GM23338 (cell line): ENCODE results near the gene KIAA1217. TPM values are rescaled to one million over a fixed set of nuclear protein-coding genes. Genes with fewer than 3 reads are reported as not detected.

ENCODE experiments used
- EZH2phosphoT487 ChIP-seq: fragments of 200-600 bp; sonication (generic); IDR thresholded peaks from one replicate; pipeline ENCODE4 v1.8.1; 2018; ENCODE audit warnings: antibody characterized with exemption; ENCODE audit not compliant: unreplicated experiment
- STAT1 ChIP-seq: IDR thresholded peaks from one replicate; pipeline ENCODE4 v1.6.1; 2016; ENCODE audit warnings: antibody characterized with exemption; ENCODE audit not compliant: unreplicated experiment
- polyA plus RNA-seq: library from polyadenylated mRNA; unstranded; fragments of >200 nt; fragmentation: Nextera tagmentation; extraction: Ambion mirVana; gene quantifications from 2 replicates; pipeline ENCODE4 v1.2.1, GENCODE V29; 2016
- total RNA-seq: library from RNA; depleted of rRNA; stranded (reverse); fragments of >200 nt; shearing (Covaris generic); gene quantifications from 2 replicates; pipeline ENCODE4 v1.2.3, GENCODE V29; 2014
- TF ChIP-seq, protein P1 (sequence below): fragments of 250-450 bp; sonication (Bioruptor Pico); IDR thresholded peaks from 2 replicates; pipeline ENCODE4 v1.5.0; 2020; ENCODE audit warnings: mild to moderate bottlenecking, moderate library complexity
- TF ChIP-seq, protein P2 (sequence below): IDR thresholded peaks from one replicate; pipeline ENCODE4 v1.6.1; 2018; ENCODE audit warnings: antibody characterized with exemption; ENCODE audit not compliant: unreplicated experiment
- TF ChIP-seq, protein P3 (sequence below): IDR thresholded peaks from 2 replicates; pipeline ENCODE4 v1.6.1; 2016; ENCODE audit warnings: antibody characterized with exemption

KIAA1217 gene
- total and polyA plus RNA-seq, 2 experiments from 2014 or later = 6.4 to 9.1 TPM

DNA sequence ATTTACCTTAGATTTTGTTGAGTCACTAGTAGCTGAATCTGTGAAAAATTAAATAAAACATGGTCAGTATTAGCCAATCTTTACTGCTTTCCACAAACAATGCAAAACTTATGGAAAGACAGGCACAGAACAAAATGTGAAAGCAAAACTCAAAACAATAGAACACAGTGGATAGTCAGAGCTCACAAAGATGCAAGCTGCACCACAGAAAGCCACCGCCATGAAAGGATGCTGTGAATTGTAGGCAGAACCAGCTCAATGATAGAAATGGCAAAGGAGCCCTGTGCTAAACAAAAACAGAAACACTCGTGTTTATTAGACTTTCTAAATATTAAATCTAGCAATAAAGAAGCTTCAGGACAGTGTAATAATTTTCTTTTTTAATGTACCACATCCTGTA, 380.3 kb downstream of the KIAA1217 start (continued):
- TF ChIP-seq, protein P1, sequence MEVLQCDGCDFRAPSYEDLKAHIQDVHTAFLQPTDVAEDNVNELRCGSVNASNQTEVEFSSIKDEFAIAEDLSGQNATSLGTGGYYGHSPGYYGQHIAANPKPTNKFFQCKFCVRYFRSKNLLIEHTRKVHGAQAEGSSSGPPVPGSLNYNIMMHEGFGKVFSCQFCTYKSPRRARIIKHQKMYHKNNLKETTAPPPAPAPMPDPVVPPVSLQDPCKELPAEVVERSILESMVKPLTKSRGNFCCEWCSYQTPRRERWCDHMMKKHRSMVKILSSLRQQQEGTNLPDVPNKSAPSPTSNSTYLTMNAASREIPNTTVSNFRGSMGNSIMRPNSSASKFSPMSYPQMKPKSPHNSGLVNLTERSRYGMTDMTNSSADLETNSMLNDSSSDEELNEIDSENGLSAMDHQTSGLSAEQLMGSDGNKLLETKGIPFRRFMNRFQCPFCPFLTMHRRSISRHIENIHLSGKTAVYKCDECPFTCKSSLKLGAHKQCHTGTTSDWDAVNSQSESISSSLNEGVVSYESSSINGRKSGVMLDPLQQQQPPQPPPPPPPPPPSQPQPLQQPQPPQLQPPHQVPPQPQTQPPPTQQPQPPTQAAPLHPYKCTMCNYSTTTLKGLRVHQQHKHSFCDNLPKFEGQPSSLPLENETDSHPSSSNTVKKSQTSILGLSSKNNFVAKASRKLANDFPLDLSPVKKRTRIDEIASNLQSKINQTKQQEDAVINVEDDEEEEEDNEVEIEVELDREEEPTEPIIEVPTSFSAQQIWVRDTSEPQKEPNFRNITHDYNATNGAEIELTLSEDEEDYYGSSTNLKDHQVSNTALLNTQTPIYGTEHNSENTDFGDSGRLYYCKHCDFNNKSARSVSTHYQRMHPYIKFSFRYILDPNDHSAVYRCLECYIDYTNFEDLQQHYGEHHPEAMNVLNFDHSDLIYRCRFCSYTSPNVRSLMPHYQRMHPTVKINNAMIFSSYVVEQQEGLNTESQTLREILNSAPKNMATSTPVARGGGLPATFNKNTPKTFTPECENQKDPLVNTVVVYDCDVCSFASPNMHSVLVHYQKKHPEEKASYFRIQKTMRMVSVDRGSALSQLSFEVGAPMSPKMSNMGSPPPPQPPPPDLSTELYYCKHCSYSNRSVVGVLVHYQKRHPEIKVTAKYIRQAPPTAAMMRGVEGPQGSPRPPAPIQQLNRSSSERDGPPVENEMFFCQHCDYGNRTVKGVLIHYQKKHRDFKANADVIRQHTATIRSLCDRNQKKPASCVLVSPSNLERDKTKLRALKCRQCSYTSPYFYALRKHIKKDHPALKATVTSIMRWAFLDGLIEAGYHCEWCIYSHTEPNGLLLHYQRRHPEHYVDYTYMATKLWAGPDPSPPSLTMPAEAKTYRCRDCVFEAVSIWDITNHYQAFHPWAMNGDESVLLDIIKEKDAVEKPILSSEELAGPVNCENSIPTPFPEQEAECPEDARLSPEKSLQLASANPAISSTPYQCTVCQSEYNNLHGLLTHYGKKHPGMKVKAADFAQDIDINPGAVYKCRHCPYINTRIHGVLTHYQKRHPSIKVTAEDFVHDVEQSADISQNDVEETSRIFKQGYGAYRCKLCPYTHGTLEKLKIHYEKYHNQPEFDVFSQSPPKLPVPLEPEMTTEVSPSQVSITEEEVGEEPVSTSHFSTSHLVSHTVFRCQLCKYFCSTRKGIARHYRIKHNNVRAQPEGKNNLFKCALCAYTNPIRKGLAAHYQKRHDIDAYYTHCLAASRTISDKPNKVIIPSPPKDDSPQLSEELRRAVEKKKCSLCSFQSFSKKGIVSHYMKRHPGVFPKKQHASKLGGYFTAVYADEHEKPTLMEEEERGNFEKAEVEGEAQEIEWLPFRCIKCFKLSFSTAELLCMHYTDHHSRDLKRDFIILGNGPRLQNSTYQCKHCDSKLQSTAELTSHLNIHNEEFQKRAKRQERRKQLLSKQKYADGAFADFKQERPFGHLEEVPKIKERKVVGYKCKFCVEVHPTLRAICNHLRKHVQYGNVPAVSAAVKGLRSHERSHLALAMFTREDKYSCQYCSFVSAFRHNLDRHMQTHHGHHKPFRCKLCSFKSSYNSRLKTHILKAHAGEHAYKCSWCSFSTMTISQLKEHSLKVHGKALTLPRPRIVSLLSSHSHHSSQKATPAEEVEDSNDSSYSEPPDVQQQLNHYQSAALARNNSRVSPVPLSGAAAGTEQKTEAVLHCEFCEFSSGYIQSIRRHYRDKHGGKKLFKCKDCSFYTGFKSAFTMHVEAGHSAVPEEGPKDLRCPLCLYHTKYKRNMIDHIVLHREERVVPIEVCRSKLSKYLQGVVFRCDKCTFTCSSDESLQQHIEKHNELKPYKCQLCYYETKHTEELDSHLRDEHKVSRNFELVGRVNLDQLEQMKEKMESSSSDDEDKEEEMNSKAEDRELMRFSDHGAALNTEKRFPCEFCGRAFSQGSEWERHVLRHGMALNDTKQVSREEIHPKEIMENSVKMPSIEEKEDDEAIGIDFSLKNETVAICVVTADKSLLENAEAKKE (CRISPR knock-in tag) = no peak
- TF ChIP-seq, protein P2, sequence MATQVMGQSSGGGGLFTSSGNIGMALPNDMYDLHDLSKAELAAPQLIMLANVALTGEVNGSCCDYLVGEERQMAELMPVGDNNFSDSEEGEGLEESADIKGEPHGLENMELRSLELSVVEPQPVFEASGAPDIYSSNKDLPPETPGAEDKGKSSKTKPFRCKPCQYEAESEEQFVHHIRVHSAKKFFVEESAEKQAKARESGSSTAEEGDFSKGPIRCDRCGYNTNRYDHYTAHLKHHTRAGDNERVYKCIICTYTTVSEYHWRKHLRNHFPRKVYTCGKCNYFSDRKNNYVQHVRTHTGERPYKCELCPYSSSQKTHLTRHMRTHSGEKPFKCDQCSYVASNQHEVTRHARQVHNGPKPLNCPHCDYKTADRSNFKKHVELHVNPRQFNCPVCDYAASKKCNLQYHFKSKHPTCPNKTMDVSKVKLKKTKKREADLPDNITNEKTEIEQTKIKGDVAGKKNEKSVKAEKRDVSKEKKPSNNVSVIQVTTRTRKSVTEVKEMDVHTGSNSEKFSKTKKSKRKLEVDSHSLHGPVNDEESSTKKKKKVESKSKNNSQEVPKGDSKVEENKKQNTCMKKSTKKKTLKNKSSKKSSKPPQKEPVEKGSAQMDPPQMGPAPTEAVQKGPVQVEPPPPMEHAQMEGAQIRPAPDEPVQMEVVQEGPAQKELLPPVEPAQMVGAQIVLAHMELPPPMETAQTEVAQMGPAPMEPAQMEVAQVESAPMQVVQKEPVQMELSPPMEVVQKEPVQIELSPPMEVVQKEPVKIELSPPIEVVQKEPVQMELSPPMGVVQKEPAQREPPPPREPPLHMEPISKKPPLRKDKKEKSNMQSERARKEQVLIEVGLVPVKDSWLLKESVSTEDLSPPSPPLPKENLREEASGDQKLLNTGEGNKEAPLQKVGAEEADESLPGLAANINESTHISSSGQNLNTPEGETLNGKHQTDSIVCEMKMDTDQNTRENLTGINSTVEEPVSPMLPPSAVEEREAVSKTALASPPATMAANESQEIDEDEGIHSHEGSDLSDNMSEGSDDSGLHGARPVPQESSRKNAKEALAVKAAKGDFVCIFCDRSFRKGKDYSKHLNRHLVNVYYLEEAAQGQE = no peak
- TF ChIP-seq, protein P3, sequence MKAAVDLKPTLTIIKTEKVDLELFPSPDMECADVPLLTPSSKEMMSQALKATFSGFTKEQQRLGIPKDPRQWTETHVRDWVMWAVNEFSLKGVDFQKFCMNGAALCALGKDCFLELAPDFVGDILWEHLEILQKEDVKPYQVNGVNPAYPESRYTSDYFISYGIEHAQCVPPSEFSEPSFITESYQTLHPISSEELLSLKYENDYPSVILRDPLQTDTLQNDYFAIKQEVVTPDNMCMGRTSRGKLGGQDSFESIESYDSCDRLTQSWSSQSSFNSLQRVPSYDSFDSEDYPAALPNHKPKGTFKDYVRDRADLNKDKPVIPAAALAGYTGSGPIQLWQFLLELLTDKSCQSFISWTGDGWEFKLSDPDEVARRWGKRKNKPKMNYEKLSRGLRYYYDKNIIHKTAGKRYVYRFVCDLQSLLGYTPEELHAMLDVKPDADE = no peak
- TF ChIP-seq STAT1 (no peak), EZH2phosphoT487 (no peak)
